IPS-NIHi7 (cell line): Measurements from ENCODE around the gene DUOX1.

Experiments
- DNase-seq: peaks from one replicate; pipeline ENCODE4 v3.0.0; 2012; ENCODE audit warnings: mixed read lengths; ENCODE audit errors: extremely low spot score

Gene DUOX1

GRCh38 chr15:45187894-45188830 lies 58.4 kb downstream of the DUOX1 start, which contains the start of gene SHF:
Gene SHF, minus strand, starts transcription at chr15:45187966. Its CDS starts 15 bp downstream, at chr15:45187951.
- DNase-seq: peak; percentile 80

- no peak for DNase-seq
These were observed 67.7 kb downstream of the DUOX1 start for GRCh38 chr15:45197512-45197911.

GRCh38 chr15:45198337-45199135 lies 68.7 kb downstream of the DUOX1 start:
- peak; percentile 68 for DNase-seq

- no peak for DNase-seq
These were observed 69.5 kb downstream of the DUOX1 start for GRCh38 chr15:45199136-45199810.

GRCh38 chr15:45200001-45200798 lies 70.4 kb downstream of the DUOX1 start:
- DNase-seq: peak; percentile 61

- peak; percentile 46 for DNase-seq
These were observed 71.2 kb downstream of the DUOX1 start for GRCh38 chr15:45200799-45201556.

- DNase-seq: no peak
These were observed 71.7 kb downstream of the DUOX1 start for GRCh38 chr15:45201557-45201859.

GRCh38 chr15:45201869-45202268 lies 72.1 kb downstream of the DUOX1 start:
- DNase-seq: no peak

GRCh38 chr15:45203182-45203581 lies 73.4 kb downstream of the DUOX1 start:
- no peak for DNase-seq

- peak; percentile 79 for DNase-seq
These were observed 75.4 kb downstream of the DUOX1 start for GRCh38 chr15:45205192-45205591.

- DNase-seq: no peak
These were observed 82.7 kb downstream of the DUOX1 start for GRCh38 chr15:45212493-45212892.
